Measurements from ENCODE around the gene FNDC11. TPM values are rescaled to one million over a fixed set of nuclear protein-coding genes. Genes with fewer than 3 reads are reported as not detected.
A peak's percentile ranks its signal among the peaks of the same experiment; 100 is the strongest.

FNDC11 gene
- total RNA-seq, 1 experiment from 2014 or later = not detected

DNA sequence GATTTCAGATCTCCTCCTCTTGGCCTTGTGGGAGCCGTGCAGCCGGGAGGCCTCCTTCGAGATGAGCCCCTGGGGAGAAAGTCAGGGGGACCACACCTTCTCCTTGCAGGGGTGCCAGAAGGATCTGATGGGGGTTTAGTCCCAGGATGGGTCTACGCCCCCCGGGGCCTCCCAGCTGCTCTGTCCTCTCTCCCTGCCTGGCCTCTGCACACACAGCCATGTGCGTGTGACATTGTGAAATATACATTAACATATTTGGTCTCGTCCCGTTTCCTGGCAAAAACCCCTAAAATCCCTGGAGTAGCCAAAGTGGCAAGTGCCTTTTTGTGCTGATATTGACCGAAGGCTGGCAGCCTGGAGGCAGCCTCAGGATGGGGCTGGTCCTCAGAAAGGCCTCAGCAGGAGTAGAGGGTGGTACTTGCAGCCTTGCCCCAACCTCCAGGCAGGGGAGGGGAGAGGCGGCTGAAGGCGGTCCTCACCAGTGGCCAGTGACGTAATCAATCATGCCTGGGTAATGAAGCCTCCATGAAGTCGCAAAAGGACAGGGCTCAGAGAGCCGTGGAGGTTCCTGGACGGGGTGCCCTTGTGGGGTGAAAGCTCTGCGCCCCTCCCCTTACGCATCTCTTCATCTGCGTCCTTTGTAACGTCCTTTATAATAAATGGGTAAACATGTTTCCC lies 25.2 kb downstream of the FNDC11 start:
- DNase-seq (ENCODE audit: low read depth) = no peak

DNA sequence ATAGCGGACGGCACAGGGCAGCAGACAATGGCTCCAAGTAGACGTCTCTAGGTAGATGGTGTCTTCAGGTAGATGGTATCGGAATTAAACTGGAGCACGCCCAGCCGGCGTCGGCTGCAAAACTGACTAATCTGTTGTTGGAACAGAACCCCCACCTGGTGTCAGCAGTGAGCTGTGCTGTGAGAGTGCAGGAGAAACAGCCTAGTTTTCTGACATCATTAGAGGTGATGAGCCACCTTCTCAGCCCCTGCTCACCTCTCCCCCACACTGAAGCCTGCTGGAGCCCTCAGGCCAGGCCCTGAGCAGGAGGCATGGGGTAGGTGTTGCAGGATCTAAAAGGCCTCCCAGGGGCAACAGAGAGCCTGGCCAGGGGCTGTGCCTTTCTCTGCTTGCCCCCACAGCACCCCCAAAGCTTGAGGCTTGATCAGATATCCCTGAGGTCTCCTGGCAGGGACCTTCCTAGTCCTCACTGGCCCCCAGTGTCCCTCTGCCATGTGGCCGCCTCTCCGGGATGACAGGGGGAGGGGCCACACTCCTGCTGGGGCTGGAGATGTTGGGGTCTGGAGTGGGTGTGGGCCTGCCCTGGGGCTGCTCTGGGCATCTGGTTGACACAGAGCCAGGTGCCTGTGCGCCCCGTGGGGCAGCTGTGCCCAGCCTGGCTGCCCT lies 27.0 kb downstream of the FNDC11 start:
- peak; percentile 59 for DNase-seq (ENCODE audit: low read depth)

DNA sequence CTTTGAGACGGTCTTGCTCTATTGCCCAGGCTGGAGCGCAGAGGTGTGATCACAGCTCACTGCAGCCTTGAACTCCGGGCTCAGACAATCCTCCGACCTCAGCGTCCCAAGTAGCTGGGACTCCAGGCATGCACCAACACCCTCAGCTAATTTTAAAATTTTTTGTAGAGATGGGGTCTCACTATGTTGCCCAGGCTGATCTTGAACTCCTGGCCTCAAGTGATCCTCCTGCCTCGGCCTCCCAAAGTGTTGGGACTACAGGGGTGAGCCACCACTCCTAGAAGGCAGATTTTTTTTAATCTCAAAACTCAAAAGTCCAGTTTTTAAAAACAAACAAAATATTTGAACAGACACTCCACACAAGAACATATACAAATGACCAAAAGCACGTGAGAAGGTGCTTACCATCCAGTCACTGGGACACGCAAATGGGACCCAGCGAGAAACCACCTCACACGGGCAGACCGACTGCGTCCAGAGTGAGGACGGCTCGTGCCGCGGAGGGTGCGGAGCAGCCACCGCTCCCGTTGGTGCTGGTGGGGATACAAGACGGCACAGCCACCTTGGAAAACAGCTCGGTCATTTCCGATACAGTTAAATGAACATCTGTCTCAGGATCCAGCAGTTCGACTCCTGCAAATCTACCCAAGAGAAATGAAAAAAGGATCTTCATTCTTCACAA lies 28.6 kb downstream of the FNDC11 start:
- no peak for DNase-seq (ENCODE audit: low read depth)

DNA sequence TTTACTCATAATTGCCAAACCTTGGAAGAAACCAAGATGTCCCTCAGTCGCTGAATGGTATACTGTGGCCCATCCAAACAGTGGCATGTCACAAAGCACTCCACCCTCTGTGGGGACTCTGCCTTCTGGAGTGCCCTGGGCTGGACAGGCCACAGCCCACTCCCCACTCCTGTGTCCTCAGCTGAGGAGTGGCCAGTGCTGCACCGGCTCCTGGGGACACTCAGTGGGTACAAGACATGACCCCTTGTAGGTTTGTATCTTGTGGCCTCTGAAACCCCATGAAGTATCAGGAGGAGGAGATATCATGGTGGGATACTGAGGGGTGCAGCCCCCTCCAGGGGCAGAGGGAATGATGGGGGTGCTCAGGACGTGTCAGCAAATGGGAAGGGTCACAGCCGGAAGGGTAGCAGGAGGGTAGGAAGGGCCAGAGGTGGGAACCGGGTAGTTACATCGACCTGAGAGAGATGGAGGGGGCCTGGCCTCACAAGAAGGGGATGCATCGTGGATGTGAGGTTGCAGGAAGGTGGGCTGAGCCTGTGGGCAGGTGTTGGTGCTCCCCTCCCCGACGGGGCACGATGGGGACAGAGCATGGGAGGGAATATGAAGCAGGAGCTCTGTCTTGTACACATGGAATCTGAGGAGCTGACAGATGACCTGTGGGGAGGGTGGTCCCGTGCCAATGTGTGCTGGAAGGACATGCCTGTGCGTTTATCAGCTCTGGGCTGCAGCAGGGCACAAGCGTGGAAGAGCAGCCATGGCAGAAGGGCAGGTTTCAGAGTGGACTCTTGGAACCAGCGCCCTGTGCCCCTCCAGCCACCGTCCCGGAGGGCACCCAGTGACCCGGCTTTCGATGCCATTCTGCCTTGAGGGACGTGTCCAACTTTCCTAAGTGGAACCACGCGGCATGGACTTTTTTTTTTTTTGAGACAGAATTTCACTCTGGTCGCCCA lies 31.9 kb downstream of the FNDC11 start:
- DNase-seq (ENCODE audit: low read depth) = no peak

DNA sequence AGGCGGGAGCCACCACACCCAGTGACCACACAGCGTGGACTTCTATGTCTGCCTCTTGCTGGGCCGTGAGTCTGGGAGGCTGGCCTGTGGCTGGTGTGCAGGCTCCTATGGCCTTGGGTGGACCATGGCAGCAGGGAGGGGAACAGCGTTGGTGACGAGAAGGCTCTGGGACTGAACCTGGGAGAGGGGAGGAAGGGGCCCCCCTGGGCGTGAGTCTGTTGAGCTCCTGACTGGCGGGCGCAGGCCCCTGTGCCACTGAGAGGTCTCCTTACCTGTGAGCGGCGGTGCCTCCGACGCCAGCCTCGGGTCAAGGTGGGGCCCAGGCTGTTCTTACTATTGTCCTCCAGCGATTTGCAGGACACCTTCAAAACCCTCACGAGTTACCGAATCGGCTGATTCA lies 32.8 kb downstream of the FNDC11 start:
- no peak for DNase-seq (ENCODE audit: low read depth)

DNA sequence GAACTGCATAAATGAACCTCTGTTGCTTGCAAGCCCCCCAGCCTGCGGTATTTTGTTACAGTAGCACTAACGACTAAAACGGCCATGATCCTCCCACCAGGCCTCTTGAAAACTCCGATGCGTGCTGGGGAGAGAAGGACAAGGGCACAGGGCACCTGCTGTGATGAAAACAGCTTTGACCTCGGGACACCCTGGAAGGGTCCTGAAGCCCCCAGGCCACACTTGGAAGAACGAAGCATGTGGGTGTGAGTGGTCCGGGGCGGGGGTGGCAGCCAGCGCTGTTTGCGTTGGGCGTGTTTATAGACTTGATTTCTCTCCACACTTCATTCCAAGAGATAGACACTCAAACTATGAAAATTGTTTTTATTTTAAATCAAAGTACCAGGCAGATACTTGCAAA lies 33.3 kb downstream of the FNDC11 start:
- no peak for DNase-seq (ENCODE audit: low read depth)

DNA sequence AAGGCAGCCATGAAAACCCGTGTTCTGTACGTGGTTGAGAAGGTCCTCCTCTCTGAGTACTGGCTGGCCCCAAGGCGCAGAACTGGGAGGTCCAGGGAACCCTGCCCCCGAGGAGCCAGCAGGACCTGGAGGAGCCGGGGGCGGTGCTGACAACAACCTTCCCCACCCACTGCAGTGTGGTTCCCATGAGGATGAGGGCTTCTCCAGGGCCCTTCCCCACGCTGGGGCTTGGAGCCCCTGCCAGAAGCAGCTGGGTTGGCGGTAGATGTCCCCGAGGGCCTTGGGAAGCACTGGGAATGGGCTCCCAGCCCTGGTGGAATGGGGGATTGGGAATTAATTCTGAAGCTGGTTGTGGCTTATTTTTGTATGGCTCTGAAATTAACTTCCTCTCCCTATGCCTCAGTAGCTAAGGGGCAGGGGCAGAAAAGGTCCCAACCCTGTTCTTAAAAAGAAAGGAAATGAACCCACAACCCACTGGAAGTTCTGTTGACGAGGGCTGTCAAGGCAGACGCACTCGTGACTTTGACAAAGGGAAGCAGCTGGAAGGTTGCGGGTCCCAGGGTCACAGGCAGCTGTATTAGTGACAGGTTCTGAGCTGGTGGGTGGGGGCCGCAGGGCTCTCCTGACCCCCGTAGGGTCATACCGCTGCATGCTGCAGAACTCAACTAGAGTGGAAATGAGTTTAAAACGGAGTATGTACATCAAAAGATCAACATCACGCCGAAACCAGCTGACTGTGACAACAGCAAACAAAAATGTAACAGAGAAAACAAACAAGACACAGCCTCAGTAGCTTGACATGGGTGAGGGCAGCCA lies 34.0 kb downstream of the FNDC11 start:
- DNase-seq (ENCODE audit: low read depth) = no peak

DNA sequence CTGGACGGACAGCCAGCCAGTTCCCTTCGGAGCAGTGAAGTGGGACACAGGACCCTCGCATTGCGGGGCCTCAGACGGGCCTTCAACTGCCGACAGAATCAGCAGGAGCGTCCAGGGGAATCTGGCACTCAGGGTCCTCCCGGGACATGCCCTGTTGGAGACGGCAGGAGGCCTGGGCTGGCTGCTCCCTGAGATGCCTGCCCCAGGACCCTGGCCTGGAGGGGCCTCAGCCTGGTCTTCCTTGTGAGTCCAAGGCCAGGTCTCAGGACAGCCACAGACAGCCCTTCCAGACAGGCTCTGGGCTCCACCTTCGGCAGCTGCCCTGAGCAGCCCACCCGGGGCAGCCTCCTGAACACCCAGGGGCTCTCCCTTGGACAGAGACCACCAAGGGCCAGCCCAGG lies 34.7 kb downstream of the FNDC11 start:
- no peak for DNase-seq (ENCODE audit: low read depth)

DNA sequence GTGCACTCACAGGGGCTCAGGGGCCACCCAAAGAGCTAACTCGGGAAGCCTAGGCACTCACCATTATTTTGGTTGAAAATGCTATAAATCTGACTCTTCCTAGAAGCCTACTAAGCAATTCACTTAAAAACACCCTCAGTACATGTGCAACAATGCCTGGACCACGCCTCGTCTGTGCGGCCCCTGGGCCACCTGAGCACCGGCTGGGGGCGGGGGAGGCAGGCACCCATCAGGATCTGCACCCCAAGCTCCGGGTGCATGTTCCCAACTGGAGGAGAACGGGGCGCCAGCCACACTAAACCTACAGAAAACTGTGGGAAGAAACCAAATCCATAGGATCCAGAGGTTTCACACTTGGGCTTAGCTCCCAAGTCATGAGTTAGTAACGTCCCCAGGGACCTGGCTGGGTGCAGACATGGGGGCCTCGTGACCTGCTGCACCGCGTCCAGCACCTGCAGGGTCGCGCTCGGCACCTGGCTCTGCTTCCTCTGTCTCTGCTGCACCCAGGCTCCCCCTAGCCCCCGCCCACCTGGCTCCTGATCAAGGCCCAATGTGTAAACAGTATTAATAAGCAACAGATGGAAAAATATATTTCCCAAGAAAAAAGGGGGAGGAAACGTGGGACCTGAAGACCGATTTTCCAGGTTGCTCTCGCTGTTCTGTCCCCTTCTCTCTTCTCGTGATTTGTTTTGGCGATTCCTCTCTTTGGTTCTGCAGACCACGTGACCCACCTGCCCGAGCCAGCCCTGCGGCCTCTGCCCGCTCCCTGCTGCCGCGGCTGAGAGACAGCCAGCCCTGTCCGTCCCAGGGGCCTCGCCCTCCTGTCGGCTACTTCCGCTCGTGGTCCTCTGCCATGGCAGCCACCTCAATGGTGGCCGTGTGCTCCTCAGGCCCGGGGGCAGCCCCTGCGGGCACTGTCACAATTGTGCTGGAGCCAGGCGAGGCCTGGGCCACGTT lies 35.6 kb downstream of the FNDC11 start:
- no peak for DNase-seq (ENCODE audit: low read depth)

DNA sequence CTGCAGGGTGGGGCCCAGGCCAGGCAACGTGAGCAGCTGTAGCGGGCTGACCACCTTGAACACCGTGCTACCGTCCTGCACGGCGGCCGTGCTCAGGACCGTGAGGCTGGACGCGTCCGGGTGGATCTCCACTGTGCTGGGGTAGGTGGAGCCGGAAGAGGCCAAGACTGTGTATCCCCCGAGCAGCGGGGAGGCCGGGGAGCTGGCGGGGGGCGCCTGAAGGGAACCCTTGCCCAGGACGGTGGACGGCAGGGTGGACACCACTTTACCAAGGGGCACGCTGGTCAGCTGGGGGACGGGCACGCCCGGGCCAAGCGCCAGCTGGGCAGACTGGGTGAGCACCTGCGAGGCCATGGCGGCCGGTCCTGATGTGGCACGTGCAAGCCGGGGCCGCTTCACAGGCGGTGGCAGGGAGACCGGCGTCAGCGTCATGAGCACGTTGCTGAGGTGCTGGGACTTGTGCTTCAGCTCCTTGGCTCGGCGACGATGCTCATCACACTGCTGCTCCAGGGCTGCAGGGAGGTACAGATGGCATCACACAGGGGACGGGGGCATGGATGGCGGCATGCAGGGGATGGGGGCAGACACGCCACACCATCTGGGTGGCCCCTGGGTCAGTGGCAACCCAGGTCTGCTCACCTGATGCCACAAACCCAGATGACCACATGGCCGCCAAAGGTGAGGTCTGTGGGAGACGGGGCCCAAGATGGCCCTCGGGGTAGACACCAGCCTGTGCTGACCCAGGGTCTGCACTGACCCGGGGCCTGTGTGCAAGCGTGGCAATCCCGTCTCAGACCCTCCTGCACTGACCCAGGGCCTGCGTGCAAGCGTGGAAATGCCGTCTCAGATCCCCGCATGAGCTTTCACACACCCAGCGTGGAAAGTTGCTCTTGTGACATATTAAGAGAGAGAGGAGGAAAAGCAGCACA lies 36.5 kb downstream of the FNDC11 start:
- DNase-seq (ENCODE audit: low read depth) = no peak

DNA sequence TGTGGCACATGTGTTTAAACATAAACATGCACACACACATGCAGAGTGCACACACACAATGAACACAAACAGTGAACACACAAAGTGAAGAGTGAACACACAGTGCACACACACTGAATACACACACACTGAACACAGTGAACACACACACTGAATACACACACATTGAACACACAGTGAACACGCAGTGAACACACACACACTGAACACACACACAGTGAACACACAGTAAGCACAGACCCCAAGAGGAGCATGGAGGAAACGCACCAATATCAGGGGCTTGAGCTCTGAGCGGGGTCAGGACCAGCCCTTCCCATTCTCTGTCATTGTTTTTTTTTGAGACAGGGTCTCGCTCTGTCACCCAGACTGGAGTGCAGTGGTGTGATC lies 37.2 kb downstream of the FNDC11 start:
- DNase-seq (ENCODE audit: low read depth) = no peak

DNA sequence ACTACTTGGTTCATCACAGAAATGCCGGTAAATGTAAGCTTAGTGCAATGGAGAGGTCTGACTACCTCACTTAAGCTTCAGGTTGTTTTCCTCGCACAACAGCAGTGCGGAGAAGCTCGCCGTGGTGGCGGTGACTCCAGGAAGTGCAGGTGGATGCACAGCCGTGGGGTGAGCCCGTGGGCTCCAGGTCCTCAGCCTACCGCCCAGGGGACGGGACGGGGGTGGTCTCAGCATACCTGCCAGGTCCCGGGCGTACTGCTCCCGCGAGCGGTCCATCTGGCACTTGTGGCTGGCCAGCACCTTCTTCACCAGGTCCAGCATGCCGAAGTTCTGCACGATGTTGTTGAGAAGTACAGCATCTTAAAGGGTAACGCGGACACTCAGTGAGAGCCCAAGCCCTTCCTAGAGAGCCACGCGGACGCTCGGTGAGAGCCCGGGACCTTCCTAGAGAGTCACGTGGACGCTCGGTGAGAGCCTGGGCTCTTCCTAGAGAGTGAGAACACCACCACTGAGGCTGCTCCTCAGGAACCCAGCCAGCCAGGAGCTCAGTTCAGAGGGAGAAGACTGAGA lies 37.9 kb downstream of the FNDC11 start:
- no peak for DNase-seq (ENCODE audit: low read depth)

DNA sequence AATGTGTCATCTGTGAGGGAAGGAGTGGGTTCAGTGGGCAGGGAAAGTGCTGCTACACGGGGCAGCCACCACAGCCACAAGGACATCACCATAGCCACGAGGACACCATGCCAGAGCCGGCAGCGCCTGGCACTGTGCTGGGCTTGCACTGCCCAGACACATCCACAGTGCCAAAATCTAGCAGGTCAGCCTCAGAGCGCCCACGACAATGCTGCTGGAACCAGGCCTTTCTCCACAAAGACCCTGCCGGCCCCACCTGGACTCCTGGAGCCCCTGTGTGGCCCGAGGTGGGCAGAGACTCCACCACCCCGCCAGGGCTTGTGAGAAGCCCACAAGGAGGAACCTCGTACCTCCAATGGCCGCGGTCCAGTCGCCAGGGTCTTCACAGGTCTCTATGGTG lies 38.7 kb downstream of the FNDC11 start:
- no peak for DNase-seq (ENCODE audit: low read depth)

DNA sequence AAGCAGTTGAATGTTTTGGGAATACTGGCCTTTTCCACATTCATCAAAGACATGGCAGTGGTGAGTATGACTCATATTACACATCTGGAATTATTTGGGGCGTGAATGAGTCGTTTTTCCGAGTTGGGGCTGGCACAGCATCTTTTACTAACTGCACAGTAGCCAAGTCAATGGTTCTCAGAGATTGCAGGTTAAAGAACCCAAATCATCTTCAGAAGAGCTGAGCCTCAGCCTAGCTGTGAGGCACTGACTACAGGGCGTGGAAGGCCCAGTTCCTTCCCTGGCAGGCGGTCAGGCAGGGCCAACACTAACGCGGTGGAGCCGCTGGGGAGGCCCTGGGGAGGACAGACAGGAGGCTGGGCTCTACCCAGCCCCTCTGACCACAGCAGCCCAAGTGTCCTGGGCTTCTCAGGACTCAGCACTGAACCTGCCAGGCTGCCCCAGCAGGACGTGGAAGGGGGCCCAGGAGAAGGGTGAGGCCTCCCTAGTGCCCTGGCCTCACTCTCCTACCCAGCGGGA lies 40.1 kb downstream of the FNDC11 start:
- DNase-seq (ENCODE audit: low read depth) = peak; percentile 24

DNA sequence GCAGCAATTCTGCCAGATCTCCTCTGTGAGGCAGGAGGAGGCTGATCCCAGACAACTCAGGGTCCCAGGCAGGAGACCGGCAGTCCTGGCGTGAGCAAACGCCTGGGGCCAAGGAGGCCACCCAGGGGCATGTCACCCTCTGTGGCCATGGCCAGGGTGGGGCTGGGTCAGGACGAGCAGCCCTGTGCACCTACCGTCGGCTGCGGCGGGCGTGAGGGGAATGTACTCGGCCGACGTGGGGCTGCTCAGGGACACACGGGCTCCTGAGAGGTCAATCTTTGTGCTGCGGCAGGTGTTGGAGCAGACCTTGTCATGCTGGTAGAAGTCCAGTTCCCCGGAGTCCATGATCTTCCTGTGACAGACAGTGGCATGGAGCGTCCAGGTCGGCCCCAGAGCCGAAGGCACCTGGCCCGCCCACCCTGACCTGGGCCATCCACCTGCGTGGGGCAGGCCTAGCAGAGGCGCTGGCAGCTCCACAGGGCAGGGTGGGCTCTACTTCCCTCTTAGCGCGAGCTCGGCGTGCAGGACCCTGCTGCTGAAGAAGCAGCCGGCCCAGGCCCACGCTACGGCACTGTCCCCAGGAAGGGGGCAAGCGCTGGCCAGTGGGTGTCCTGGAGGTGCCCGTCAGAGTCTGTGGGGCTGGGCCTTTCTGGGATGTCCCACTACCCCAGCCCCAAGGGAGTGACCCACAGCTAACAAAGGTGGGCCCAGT lies 41.6 kb downstream of the FNDC11 start:
- no peak for DNase-seq (ENCODE audit: low read depth)

DNA sequence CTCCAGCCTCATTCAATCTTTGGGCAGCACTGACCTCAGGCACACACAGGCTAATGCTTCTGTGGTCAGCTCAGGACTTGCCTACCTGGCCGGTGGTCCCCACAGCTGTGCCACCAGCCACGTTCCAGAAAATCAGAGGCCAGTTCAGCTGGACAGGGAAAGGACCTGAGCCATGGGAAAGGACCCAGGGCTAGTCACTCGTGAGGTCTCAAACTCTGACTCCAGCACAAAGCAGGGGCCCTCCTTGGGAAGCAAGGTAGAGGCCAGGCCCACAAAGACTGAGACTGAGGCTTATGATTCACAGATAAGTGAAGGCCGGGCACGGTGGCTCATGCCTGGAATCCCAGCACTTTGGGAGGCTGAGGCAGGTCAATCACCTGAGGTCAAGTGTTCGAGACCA lies 42.5 kb downstream of the FNDC11 start:
- no peak for DNase-seq (ENCODE audit: low read depth)
